ENCODE results near the gene ZSCAN5A.
"Not testable (repeated sequence)": the region's sequence is repeated elsewhere in the genome, so short reads cannot be mapped to it uniquely, and the experiment has no call there.

- not testable (repeated sequence) for TF ChIP-seq CTCF, POLR2A (IDR thresholded peaks at IDR 0.05)
Observed at GRCh38 chr19:56248736-56249338, 65.8 kb downstream of the ZSCAN5A start.
